GM12864 (cell line): ENCODE results near the gene DLG4.

Experiments
- DNase-seq: peaks from one replicate; pipeline ENCODE4 v3.0.0-alpha.2; 2011; ENCODE audit warnings: low read depth
- H3K4me3 ChIP-seq: 2 replicates; pipeline ENCODE4 v1.5.1; 2011; ENCODE audit warnings: mild to moderate bottlenecking, low read depth, low read length, control low read depth
- CTCF ChIP-seq: IDR thresholded peaks from 2 replicates; pipeline ENCODE4 v1.5.1; 2011; ENCODE audit warnings: low read depth, mild to moderate bottlenecking, moderate library complexity, low read length, control low read depth, inconsistent platforms; ENCODE audit errors: missing control alignments

DLG4 gene

GRCh38 chr17:7222972-7223292, 3.3 kb upstream of the DLG4 start:
- no peak for TF ChIP-seq CTCF
- H3K4me3 ChIP-seq, result no peak overlapping the region
- no peak for DNase-seq

DNA sequence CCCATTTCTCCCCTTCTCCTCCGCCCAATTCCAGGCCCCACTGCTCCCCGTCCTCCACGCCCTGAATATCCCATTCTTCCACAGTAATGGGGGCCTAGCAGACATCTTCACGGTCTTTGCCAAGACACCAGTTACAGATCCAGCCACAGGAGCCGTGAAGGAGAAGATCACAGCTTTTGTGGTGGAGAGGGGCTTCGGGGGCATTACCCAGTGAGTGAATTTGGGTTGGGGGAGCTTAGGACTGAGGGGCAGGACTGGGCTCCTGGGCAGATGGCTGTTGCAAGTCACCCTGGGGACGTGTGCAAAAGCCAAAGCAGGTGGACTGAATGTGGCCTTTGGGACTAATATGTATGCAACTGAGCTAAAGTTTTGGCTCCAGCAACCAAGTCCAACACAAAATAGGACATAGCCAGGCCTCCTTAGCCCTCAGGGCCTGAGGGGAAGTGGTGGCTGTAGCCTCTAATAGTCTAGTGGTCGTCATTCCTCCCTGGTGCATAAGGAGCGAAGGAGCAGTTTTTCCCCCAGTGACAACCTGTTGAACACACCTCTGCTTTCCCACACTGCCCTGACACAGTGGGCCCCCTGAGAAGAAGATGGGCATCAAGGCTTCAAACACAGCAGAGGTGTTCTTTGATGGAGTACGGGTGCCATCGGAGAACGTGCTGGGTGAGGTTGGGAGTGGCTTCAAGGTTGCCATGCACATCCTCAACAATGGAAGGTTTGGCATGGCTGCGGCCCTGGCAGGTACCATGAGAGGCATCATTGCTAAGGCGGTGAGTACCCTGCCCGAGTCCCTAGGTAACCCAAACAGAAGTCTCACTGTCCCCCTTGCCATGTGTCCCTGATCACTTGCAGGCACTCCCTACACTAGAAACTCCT, 2.7 kb upstream of the DLG4 start:
- no peak for TF ChIP-seq CTCF
- DNase-seq, result no peak
- no peak overlapping the region for H3K4me3 ChIP-seq

GRCh38 chr17:7221278-7222092, 1.8 kb upstream of the DLG4 start:
- no peak overlapping the region for H3K4me3 ChIP-seq
- TF ChIP-seq CTCF, result no peak
- no peak for DNase-seq

DNA sequence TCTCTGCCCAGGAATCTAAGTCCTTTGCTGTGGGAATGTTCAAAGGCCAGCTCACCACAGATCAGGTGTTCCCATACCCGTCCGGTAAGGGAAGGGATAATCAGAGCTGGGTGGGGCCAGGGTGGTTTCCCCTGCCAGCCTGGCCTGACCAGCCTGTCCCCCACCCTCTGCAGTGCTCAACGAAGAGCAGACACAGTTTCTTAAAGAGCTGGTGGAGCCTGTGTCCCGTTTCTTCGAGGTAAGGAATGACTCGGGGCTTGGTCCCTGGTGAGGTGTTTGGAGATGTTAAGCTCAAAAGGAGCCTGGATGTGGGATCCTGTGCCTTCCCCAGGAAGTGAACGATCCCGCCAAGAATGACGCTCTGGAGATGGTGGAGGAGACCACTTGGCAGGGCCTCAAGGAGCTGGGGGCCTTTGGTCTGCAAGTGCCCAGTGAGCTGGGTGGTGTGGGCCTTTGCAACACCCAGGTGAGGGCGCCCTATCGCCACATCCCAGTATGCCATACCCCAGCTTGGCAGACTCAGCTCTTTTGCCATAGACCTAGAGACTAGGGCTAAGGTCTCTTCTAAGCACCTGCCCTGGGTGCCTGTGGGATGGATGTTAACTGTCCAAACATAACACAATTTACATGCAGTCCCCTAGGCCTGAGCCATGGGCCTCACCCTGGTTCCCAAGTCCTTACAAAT, 1.1 kb upstream of the DLG4 start:
- peak; percentile 68 for TF ChIP-seq CTCF
- peak overlapping the region; percentile 96 for H3K4me3 ChIP-seq
- no peak for DNase-seq

GRCh38 chr17:7219229-7219811, 316 bp downstream of the DLG4 start:
- no peak for TF ChIP-seq CTCF
- DNase-seq, result no peak
- peak overlapping the region; percentile 96 for H3K4me3 ChIP-seq

DNA sequence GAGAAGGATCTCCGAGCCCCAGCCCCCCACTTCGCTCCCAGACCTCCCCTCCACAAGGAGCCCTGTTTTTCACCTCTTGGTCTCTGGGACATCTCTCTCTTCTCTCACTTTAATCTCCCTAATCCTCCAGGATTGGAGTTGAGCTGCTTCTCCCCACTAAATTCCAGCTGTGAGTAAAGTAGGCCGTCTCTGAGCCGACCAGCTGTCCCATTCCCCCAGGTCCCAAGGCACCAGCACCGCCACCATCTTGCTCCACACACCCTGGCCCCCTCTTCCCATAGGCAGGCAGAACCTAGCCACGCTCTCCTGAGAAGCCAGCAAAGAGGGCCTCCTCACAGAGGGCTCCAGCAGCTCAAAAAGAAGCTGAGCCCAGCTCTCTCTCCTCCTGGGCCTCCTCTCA, 878 bp downstream of the DLG4 start:
- no peak for DNase-seq
- H3K4me3 ChIP-seq, result no peak overlapping the region
- no peak for TF ChIP-seq CTCF
